NCI-H2227 (cell line): ENCODE data around the gene GUCD1.
A peak's percentile ranks its signal among the peaks of the same experiment; 100 is the strongest.
"Not testable (repeated sequence)": the region's sequence is repeated elsewhere in the genome, so short reads cannot be mapped to it uniquely, and the experiment has no call there.

Experiments
- DNase-seq: peaks from one replicate; lab custom pipeline; 2025; ENCODE audit not compliant: unreplicated experiment; lab: John Stamatoyannopoulos, UW

Gene GUCD1

GRCh38 chr22:24530968-24531367, 24.0 kb downstream of the GUCD1 start:
- DNase-seq, result not testable (repeated sequence)

- no peak for DNase-seq
Observed at GRCh38 chr22:24529898-24530297, 25.0 kb downstream of the GUCD1 start.

GRCh38 chr22:24526191-24526590, 28.7 kb downstream of the GUCD1 start:
- no peak for DNase-seq

GRCh38 chr22:24525416-24526037, 29.4 kb downstream of the GUCD1 start:
- DNase-seq, result peak; percentile 44

- DNase-seq, result no peak
Observed at GRCh38 chr22:24523873-24524272, 31.1 kb downstream of the GUCD1 start.

- peak; percentile 65 for DNase-seq
Observed at GRCh38 chr22:24521791-24522245, 33.1 kb downstream of the GUCD1 start.

- no peak for DNase-seq
Observed at GRCh38 chr22:24519496-24519895, 35.4 kb downstream of the GUCD1 start.

- DNase-seq, result no peak
Observed at GRCh38 chr22:24518771-24519485, 36.0 kb downstream of the GUCD1 start.

- DNase-seq, result no peak
Observed at GRCh38 chr22:24518228-24518627, 36.7 kb downstream of the GUCD1 start.

- DNase-seq, result peak; percentile 26
Observed at GRCh38 chr22:24517446-24517845, 37.5 kb downstream of the GUCD1 start.

- no peak for DNase-seq
Observed at GRCh38 chr22:24516301-24516737, 38.6 kb downstream of the GUCD1 start.

GRCh38 chr22:24515027-24515338, 40.0 kb downstream of the GUCD1 start:
- DNase-seq, result no peak

- no peak for DNase-seq
Observed at GRCh38 chr22:24514241-24515026, 40.5 kb downstream of the GUCD1 start.

- DNase-seq, result no peak
Observed at GRCh38 chr22:24513378-24514240, 41.3 kb downstream of the GUCD1 start.

GRCh38 chr22:24512043-24512442, 42.9 kb downstream of the GUCD1 start:
- DNase-seq, result no peak

- no peak for DNase-seq
Observed at GRCh38 chr22:24510637-24511625, 44.0 kb downstream of the GUCD1 start.

- DNase-seq, result no peak
Observed at GRCh38 chr22:24507716-24508115, 47.2 kb downstream of the GUCD1 start.

- DNase-seq, result peak; percentile 11
Observed at GRCh38 chr22:24506802-24507438, 48.0 kb downstream of the GUCD1 start.

- no peak for DNase-seq
Observed at GRCh38 chr22:24504956-24505736, 49.8 kb downstream of the GUCD1 start.
